ENCODE measurements around the gene MMP23B.
A peak's percentile ranks its signal among the peaks of the same experiment; 100 is the strongest.

The MMP23B gene

DNA sequence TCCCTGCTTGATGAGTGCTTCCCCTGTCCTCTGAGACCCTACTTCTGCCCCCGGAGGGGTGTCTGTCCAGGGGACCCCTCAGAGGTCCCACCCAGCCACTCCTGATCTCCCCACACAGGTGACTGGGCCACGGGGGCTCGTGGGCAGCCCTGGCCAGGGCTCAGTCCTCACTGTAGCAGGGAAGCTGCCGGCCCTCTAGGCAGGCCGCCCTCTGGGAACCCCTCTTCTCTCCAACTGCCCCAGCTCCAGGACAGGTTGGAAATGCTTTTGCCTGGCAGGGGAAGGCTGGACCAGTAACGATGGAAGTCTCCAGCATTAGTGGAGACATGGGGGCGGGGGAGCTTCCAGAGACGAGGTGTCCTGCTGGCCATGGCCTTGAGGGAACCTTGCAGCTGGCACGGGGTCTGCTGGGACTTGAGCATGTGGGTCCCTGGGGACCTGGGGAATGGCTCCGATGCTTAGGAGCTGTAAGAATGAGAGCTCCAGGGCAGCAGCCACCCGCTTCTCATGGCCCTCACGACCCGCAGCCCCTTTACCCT lies 28.9 kb upstream of the MMP23B start:
- no peak for DNase-seq

DNA sequence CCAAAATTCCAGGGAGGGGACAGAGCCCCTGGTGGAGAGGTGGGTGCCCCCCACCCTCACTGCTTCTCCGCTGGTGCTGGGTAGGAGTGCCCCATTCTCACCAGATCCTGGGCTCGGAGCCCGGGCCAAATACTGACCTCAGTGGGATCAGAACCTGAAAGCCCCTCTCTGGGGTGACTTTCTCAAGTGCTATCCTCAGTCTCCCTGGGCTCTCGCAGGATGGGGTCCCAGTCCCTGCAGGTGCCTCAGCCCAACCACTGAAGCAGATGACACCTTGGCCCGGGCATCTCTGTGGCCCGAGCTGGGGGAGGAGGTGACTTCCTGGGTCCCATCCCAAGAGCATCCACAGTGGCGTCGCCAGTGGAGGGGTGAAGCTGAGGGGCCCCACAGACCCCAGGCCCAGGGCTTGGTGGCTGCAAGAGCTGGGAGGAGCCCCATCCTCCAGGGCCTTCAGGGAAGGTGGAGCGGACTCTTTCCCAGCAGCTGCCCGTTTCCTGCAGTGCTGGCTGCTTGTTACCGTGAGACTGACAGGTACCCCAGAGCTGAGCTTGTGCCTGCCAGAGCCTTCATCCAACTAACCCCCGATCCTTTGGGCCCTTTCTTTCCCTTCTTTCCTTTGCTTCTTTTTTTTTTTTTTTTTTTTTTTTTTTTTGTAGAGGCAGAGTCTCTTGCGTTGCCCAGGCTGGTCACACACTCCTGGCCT lies 28.2 kb upstream of the MMP23B start:
- no peak for DNase-seq

DNA sequence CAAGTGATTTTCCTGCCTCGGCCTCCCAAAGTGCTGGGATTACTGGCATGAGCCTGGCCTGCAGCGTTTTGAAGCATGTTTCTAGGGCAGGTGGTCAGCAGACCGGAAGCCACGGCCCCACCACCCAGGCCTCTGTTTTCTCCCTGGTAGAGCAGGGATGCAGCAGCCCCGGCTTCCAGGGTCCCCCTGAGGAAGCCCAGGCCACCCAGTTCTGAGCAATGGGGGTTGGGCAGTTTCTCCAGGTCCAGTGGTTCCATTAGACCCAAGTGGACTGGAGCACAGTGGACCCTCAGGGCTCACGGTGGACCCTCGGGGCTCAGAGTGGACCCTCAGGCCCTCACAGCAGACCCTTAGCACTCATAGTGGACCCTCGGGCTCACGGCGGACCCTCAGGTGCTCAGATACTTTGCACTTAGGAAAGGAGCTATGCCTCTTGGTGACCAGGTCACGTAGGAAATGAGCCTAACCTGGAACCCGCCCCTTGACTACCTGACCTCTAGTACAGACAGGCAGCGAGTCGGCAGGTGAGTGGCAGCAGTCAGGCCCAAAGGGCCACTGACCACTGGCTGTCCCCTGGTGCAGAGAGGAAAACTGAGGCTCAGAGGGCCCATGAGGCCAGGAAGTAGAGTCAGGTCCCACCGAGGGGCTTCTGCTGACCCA lies 27.5 kb upstream of the MMP23B start:
- no peak for DNase-seq

DNA sequence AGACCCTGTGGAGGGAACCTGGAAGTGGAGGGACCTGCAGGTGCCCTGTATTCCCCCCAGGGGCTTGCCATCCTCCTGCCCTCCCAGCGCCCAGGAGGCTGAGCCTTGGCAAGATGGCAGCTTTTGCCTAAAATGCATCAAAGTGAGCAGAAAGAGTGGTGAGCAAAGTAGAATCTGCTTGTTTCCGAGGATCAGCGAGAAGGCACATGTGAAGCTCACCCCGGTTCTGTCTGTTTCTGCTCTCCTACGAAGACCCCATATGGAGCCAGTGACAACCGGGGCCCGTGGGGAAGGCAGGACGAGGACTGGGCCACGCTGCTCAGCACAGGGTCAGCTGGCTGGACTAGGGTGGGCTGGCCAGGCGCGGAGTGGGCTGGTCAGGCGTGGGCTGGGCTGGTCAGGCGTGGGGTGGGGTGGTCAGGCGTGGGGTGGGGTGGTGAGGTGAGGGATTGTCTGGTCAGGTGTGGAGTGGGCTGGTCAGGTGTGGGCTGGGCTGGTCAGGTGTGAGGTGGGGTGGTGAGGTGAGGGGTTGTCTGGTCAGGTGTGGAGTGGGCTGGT lies 26.9 kb upstream of the MMP23B start:
- no peak for DNase-seq

DNA sequence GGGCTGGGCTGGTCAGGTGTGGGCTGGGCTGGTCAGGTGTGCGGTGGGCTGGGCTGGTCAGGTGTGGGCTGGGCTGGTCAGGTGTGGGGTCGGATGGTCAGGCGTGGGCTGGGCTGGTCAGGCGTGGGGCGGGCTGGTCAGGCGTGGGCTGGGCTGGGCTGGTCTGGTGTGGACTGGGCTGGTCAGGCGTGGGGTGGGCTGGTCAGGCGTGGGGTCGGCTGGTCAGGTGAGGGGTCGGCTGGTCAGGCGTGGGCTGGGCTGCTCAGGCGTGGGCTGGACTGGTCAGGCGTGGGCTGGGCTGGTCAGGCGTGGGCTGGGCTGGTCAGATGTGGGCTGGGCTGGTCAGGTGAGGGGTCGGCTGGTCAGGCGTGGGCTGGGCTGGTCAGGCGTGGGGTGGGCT lies 26.2 kb upstream of the MMP23B start:
- no peak for DNase-seq

DNA sequence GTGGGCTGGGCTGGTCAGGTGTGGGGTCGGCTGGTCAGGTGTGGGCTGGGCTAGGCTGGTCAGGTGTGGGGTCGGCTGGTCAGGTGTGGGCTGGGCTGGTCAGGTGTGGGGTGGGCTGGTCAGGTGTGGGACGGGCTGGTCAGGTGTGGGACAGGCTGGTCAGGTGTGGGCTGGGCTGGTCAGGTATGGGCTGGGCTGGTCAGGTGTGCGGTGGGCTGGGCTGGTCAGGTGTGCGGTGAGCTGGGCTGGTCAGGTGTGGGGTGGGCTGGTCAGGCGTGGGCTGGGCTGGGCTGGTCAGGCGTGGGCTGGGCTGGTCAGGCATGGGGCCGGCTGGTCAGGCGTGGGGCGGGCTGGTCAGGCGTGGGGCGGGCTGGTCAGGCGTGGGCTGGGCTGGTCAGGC lies 25.7 kb upstream of the MMP23B start:
- DNase-seq: no peak

DNA sequence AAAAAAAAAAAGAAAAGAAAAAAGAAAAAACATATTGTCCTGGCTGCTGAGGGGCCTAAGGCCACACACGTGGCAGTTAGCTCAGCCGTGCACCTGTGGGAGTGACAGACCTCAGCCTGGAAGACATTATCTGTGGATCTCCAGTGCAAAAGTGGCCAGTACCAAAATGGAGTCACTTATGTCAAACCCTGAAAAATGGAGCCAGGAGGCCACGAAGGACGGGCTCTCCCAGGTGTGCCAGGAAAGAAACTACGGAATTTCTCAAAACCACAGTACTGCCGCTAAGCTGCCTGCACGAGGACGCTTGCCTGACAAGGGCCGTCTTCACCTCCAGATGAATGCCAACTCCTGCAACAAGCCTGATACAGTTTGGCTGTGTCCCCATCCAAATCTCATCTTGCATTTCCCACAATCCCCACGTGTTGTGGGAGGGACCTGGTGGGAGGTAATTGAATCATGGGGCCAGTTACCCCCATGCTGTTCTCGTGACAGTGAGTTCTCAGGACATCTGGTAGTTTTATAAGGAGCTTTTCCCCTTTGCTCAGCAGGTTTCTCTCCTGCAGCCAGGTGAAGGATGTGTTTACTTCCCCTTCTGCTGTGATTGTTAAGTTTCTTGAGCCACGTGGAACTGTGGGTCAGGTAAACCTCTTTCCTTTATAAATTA lies 22.0 kb upstream of the MMP23B start:
- DNase-seq: no peak

DNA sequence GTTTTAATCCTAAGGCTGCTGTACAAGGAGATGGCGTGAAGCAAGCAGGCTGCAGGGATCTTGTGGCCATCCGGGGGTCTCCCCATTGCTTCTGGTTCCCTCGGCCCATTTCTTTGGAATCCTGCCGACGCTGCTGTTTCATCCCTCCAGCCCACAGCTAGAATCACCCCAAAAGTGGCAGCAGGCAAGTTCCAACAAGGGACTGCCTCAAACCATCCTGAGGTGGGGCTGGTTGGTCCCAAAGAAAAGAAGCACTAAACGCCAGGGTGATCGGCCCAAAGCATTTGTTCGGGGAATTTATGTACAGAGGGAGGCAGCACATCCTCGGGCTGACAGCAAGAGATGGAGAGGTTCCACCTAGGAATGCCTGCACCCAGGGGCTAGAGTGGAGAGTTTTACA lies 21.2 kb upstream of the MMP23B start:
- DNase-seq: no peak

DNA sequence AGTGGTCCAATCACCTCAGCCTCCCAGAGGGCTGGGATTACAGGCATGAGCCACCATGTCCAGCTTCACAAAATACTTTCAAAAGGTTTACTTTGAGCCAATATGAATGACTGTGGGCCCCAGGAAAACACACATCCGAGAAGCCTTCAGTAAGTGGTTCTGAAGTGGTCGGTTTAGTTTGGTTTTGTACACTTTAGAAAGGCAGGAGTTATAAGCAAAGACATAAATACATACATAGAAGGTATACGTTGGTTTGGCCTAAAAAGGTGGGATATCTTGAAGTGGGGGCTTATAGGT lies 19.9 kb upstream of the MMP23B start:
- DNase-seq: no peak

DNA sequence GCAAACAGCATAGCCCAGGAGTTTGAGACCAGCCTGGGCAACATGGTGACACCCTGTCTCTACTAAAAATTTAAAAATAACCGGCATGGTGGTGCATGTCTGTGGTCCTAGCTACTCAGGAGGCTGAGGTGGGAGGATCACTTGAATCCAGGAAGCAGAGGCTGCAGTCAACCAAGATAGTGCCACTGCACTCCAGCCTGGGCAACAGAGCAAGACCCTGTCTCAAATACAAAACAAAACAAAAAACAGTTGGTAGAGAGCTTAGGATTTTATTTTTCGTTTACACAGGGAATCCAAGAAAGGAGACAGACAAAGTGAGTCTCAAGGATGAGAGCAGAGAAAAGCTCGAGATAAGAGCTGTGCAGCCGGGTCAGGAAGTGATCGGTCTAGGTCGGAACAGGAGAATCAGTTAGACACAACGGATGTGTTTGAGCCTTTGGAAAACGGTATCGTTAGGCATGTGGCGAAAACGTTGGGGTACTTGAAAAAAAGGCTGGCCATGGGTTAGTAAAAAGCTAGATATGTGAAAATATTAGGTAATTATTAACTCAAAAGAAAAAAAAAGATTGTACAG lies 18.4 kb upstream of the MMP23B start:
- no peak for DNase-seq

DNA sequence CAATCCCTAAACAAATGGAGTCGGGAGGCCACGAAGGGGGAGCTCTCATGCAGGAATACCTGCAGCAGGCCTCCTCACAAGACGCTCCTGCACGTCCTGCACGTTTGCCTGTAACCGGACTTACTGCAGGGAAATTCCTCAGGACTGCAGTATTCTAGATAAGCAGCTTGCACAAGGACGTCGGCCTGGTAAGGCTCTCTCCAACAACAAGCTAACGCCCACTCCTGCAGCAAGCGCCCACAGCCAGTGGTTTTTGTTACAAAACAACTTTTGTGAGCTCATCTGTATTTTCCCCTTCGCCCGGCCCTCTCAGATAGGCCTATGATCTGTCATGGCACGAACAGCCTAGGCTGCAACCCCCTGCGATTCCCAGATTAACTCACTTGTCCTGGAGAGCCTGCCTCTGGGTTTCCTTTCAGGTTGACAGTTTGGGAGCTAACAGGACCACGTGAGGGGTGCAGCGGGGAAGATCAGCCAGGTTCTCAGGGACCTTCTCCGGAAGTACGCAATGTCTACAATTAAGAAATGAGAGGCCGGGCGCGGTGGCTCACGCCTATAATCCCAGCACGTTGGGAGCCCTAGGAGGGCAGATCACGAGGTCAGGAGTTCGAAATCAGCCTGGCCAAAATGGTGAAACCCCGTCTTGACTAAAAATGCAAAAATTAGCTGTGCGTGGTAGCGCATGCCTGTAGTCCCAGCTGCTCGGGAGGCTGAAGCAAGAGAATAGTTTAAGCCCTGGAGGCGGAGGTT lies 17.6 kb upstream of the MMP23B start:
- DNase-seq: peak; percentile 71

DNA sequence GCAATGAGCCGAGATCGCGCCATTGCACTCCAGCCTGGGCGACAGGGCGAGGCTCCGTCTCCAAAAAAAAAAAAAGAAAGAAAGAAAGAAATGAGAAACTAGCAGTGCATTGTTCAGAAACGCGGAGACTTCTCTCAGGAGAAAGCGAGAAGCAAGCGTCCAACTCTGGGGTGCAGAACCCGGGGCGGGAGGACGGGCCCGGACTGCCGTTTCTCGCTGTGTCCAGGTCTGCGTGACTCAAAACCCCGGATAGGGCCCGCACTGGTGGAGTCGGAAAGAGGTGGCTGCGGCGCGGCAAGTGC lies 17.1 kb upstream of the MMP23B start:
- no peak for DNase-seq

DNA sequence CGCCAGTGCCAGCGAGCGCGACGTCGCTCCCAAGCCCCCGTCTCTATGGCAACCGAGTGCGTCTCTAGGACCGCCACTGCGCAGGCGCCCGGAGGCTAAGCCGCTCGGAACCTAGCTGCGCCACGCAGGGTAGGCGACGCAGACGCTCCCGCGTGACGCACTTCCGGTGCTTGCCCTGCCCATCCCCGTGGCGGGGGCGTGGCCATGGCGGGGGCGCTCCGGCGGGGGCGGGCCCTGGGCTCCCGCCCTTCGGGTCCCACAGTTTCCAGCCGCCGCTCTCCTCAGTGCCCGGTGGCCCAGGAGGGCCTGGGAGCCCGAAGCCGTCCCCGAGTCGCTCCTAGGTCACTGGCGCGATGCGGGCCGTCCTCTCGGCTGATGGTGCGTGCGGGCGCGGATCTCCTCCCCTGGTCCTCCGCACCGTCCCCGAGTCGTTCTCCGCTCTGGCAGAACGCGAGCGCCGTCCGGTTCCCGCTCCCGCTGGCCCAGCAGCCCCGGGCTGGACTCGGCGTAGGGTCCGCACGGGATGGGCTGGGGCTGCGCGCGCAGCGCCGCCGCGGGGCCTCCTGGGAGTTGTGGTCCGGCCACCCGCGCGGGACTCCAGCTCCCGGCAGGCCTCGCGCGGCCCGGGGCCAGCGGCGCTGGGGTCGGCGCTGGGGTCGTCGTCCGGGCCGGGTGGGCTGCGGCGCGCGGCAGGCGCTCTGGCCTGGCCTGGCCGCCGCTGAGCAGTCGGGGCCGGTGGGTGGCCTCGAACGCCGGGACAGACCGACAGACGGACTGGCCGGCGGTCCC lies 16.5 kb upstream of the MMP23B start, which contains the start of gene MIB2:
Gene MIB2 (plus strand): TSS at position 245 of the 789 bp plus-strand sequence. CDS start 7,953 bp downstream, outside the sequence.
- DNase-seq: peak; percentile 98

DNA sequence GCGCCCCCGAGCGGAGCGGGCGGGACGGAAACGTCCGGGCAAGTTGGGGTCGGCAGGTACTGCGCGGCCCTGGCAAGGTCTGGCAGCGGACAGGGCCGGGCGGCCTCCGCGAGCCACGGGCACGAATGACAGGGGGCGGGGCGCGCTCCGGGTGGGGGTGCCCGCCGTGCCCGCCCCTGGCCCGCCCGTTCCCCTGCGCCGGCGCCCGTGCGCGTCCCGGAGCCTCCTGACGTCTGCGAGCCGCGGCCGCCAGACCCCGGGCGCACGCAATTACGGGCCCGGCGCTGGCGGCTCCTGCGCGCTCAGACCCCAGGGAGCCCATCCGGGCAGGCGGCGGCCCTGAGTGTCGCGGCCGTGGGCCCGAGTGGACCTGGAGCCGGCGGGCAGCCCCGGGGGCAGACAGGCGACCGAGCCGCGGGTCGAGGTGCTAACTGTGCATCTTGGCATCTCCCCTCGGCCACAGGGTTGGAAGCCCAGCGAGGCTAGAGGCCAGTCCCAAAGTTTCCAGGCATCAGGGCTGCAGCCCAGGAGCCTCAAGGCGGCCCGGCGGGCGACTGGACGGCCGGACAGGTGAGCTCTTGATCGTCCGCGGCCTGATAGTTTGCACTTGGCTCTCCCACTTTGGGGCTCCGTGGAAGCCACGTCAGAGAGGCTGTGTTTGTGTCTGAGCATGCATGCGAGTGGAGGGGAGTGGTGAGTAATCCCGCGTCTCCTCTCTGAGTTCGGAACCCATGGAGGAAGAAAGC lies 15.8 kb upstream of the MMP23B start:
- DNase-seq: peak; percentile 57

DNA sequence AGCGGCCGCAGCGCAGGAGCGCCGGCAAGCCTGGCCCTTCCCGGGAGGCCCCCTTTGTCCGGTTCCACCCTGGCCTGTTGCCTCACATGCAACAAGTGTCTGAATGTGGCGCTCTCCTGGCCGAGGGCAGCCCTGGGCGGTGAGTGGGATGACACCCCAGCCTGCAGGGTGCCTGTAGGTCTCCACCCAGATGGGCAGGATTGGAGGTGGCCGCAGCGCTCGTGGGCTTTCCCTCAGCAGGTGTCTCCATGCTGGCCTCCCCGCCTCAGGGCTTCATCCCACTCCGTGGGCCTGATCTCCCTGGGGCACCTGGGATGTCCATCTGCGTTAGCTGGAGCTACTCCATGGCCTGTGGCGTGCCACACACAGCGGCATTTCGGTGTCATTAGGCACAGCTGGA lies 15.1 kb upstream of the MMP23B start:
- no peak for DNase-seq

DNA sequence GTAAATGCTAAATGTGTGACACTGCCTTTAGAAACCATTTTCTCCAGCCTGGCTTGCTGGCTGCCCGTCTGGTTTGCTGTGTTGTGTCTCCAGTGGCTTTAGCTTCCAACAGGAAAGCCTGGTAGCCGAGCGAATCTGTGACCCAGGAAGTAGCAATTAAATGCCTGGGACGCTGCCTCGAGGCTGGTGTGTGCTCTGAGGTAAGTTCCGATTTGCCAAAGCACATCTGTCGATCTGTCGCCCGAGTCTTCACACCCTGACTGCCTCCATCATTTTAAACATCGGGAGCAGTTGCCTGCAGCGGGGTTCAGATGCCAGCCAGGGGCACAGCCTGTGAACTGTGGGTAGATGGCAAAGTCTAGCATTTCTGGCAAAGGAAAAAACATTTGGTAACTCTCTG lies 14.5 kb upstream of the MMP23B start:
- DNase-seq: no peak

DNA sequence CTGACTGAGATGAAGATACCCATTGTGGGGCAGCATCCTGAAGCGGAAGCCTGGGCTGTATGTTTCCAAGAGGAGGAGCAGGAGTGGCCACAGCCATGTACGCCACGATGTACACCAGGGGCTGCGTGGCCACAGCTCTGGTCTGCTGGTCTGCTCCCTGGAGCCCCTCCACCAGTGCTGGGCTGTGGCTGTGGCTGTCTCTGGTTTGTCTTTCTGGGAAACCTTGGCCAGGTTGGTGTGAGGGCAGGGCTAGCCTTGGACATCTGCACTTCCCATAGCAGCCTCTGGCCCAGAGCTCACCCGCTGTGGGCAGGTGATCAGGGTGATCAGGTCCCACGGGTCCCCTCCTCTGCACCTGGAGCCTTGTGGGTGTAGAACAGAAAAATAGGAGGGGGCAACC lies 14.0 kb upstream of the MMP23B start:
- DNase-seq: no peak

DNA sequence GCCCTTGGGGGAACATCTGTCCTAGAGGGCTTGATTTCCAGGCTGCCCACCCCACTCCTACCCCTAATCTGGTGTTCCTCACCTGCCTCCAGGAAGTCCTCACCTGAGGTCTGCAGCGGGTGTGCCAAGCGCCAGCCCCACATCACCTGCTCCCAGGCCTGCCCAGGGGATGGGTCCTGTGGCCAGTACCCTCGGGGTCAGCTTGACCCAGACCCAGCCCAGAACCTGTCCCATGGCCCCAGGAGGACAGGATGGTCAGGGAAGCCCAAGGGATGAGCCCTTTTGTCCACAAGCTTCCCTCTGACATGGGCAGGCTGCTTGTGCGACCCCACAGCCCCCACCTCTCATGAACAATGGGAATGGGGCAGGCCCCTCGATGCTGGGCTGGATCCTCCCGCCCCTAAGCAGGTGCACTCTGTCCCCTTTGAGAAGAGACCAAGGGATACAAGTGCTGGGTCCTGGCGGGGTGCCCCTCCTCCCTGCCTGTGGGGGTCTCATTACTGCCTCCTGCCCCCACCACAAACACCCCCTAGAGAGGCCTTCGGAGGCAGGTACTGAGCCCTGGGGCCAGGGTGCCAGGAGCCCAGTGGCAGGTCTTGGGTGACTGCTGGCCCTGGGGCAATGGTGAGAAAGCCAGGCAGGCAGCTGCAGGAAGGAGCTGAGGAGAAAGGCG lies 13.4 kb upstream of the MMP23B start:
- no peak for DNase-seq

DNA sequence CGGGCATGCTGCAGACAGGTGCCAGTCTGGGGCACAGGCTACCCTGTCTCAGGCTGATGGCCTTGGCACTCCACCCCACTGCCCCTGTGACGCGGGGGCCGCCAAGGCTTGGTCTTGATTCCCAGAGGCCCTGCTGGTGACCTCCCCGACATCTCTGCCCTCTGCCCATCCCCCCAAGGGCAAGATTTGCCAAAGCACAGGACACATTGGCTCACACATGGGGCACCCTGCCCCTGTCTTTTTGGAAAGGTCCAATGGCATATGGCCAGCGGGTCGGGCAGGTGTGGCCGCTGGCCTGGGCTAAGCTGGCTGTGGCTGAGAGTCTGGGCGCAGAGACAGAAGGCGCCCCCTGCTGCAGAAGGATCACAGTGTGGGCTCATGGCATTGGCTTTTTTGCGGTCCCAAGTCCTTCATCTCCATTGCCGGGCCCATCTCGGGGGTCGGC lies 12.0 kb upstream of the MMP23B start:
- DNase-seq: no peak

DNA sequence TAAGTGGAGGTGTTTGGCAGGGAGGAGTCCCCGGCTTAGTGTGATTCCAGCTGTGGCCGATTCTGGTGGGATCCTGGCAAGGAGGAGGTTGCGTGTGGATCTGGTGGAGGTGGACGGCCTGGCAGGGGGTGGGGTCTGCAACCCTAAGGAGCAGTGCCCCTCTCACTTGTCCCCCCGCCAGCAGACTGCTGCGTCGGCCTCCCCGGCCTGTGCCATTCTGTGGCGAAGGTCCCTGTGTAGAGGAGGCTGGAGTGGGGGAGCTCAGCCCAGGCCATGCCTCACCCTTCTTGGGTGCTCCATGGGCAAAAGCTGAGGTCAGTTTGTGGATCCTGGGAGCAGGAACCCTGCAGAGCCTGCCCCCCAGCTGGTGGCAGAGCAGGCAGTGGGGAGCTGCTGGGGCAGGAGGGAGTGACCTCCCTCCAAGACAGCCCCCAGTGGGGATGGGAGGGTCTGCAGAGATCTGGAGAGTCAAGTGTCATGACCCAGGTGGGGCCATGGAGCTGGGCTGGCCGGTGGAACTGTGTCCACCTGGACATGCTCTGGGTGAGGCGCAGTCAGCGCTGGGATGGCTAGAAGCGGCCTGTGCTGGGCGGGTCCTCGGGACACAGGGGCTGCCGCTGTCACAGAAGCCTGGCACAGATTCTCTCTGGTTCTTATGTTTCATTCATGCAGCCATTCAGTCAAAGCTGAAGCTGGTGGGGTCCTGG lies 11.4 kb upstream of the MMP23B start:
- no peak for DNase-seq
